Stimulated activated CD4-positive, alpha-beta T cell treated with anti-CD3 and anti-CD28 coated beads, Interleukin-15, amount 100 ng/mL, for 48 hours (primary cell): Measurements from ENCODE around the gene UBE2G1.
"Not testable (repeated sequence)": the region's sequence is repeated elsewhere in the genome, so short reads cannot be mapped to it uniquely, and the experiment has no call there.

ENCODE experiments used
- DNase-seq, 2 donors: peaks; one replicate each; pipeline ENCODE4 v3.0.0-alpha.2; 2020; ENCODE audit warnings: low read depth in 2 of 2

The UBE2G1 gene

GRCh38 chr17:4366327-4367063, at the start of gene UBE2G1:
Gene UBE2G1, minus strand, starts transcription at chr17:4366675. Its CDS starts 359 bp downstream, at chr17:4366316.
- DNase-seq, result peak; percentile 97 to 100

GRCh38 chr17:4412933-4413831, 46.7 kb upstream of the UBE2G1 start:
- peak; percentile 83 to 91 for DNase-seq

GRCh38 chr17:4411201-4411600, 44.7 kb upstream of the UBE2G1 start:
- DNase-seq, result no peak

- no peak for DNase-seq
Observed at GRCh38 chr17:4409659-4410058, 43.2 kb upstream of the UBE2G1 start.

- DNase-seq, result no peak
Observed at GRCh38 chr17:4407851-4408250, 41.4 kb upstream of the UBE2G1 start.

- no peak for DNase-seq
Observed at GRCh38 chr17:4407216-4407615, 40.7 kb upstream of the UBE2G1 start.

- no peak for DNase-seq
Observed at GRCh38 chr17:4406386-4406785, 39.9 kb upstream of the UBE2G1 start.

GRCh38 chr17:4405699-4406098, 39.2 kb upstream of the UBE2G1 start:
- no peak for DNase-seq

GRCh38 chr17:4405038-4405669, 38.7 kb upstream of the UBE2G1 start:
- DNase-seq, result no peak

- no peak for DNase-seq
Observed at GRCh38 chr17:4397840-4398239, 31.4 kb upstream of the UBE2G1 start.

- DNase-seq, result no peak
Observed at GRCh38 chr17:4395111-4395478, 28.6 kb upstream of the UBE2G1 start.

- DNase-seq, result no peak
Observed at GRCh38 chr17:4394208-4395110, 28.0 kb upstream of the UBE2G1 start.

GRCh38 chr17:4393806-4394205, 27.3 kb upstream of the UBE2G1 start:
- no peak for DNase-seq

- no peak for DNase-seq
Observed at GRCh38 chr17:4389079-4389478, 22.6 kb upstream of the UBE2G1 start.

GRCh38 chr17:4387137-4387536, 20.7 kb upstream of the UBE2G1 start:
- no peak for DNase-seq

GRCh38 chr17:4386406-4386805, 19.9 kb upstream of the UBE2G1 start:
- DNase-seq, result no peak

- no peak for DNase-seq
Observed at GRCh38 chr17:4381690-4382671, 15.5 kb upstream of the UBE2G1 start.

- no peak for DNase-seq
Observed at GRCh38 chr17:4378626-4379025, 12.2 kb upstream of the UBE2G1 start.

GRCh38 chr17:4377247-4377646, 10.8 kb upstream of the UBE2G1 start:
- not testable (repeated sequence) for DNase-seq

- not testable (repeated sequence) for DNase-seq
Observed at GRCh38 chr17:4375796-4376440, 9.4 kb upstream of the UBE2G1 start.
